ENCODE measurements around the gene RAB11FIP3. TPM values are rescaled to one million over a fixed set of nuclear protein-coding genes. Genes with fewer than 3 reads are reported as not detected.

Gene RAB11FIP3
- total RNA-seq, 4 donors from 2014 or later, result 55.5 to 136 (median 106) TPM

GRCh38 chr16:566475-567372 is 141.3 kb downstream of the RAB11FIP3 start, which contains the start of gene NHLRC4:
NHLRC4 (plus strand) TSS chr16:567005; CDS start chr16:568048, 1,043 bp downstream.
- peaks cover 0 to 4% of the 10 kb centered on the region in 2 donors for H3K27me3 ChIP-seq
- TF ChIP-seq CTCF (IDR thresholded peaks at IDR 0.05) (no peak), POLR2A (IDR thresholded peaks at IDR 0.05) (no peak)
- peak within 1 kb of the TSS in 3 of 4 donors; percentile 25 to 48 (median 39) for H3K4me3 ChIP-seq
- peak; percentile 74 to 90 (median 85) for DNase-seq
- H3K9me3 ChIP-seq, result no peaks in the 10 kb centered on the region
- H3K36me3 ChIP-seq, result no peaks in the 10 kb centered on the region
- H3K27ac ChIP-seq, result peak within 1 kb of the TSS; percentile 34 to 65 (median 48)
- peaks cover 7 to 49% (median 28%) of the 10 kb centered on the region in 4 donors for H3K4me1 ChIP-seq

- no peaks in the 10 kb centered on the region for H3K9me3 ChIP-seq
- no peaks in the 10 kb centered on the region for H3K36me3 ChIP-seq
- TF ChIP-seq CTCF (IDR thresholded peaks at IDR 0.05), result no peak
- no peak for TF ChIP-seq POLR2A (IDR thresholded peaks at IDR 0.05)
- peaks cover 7 to 49% (median 28%) of the 10 kb centered on the region in 4 donors for H3K4me1 ChIP-seq
- no peak for DNase-seq
- peak overlapping the region; percentile 34 to 65 (median 48) for H3K27ac ChIP-seq
- peak overlapping the region in 3 of 4 donors; percentile 25 to 48 (median 39) for H3K4me3 ChIP-seq
- H3K27me3 ChIP-seq, result no peaks in the 10 kb centered on the region
Measured at GRCh38 chr16:567373-568256, 142.2 kb downstream of the RAB11FIP3 start.

- no peaks in the 10 kb centered on the region for H3K9me3 ChIP-seq
- H3K4me1 ChIP-seq, result peaks cover 7 to 49% (median 28%) of the 10 kb centered on the region in 4 donors
- DNase-seq, result no peak
- peak overlapping the region in 2 of 4 donors; percentile 85 to 95 for H3K4me3 ChIP-seq
- H3K27me3 ChIP-seq, result no peaks in the 10 kb centered on the region
- TF ChIP-seq POLR2A (IDR thresholded peaks at IDR 0.05) (no peak), CTCF (IDR thresholded peaks at IDR 0.05) (no peak)
- H3K27ac ChIP-seq, result peak overlapping the region in 2 of 4 donors; percentile 60 to 77
- peaks cover 0 to under 1% (median 0%) of the 10 kb centered on the region in 3 donors for H3K36me3 ChIP-seq
Measured at GRCh38 chr16:568401-569258, 143.2 kb downstream of the RAB11FIP3 start.

GRCh38 chr16:569445-570254 is 144.2 kb downstream of the RAB11FIP3 start, which contains the start of gene PIGQ:
PIGQ (plus strand) TSS chr16:569968; CDS start chr16:574075, 4,107 bp downstream.
- Histone ChIP-seq H3K27me3 (no peaks in the 10 kb centered on the region), H3K4me1 (peaks cover 7 to 49% (median 28%) of the 10 kb centered on the region in 4 donors)
- TF ChIP-seq POLR2A (IDR thresholded peaks at IDR 0.05), result no peak
- no peak for TF ChIP-seq CTCF (IDR thresholded peaks at IDR 0.05)

More at GRCh38 chr16:569445-570254, 144.2 kb downstream of the RAB11FIP3 start, which contains the start of gene PIGQ:
- no peaks in the 10 kb centered on the region for H3K9me3 ChIP-seq
- H3K36me3 ChIP-seq, result peaks cover 0 to 11% (median 0%) of the 10 kb centered on the region in 3 donors
- H3K27ac ChIP-seq, result peak within 1 kb of the TSS; percentile 60 to 78 (median 76)
- peak; percentile 66 to 81 (median 73) for DNase-seq
- H3K4me3 ChIP-seq, result peak within 1 kb of the TSS; percentile 77 to 97 (median 90)

Small RNA genes within 50 kb of the gene (small RNA-seq; reads per million reads assigned to genes)
- 0.12 to 0.19 reads per million in 2 donors for gene MIR3176
- 0 reads per million in 2 donors for gene MIR5587
- 0 reads per million in 2 donors for gene RF00019
- gene Z98883.1, result 0 reads per million in 2 donors

Other genes with a start within 250 kb of the RAB11FIP3 start
- not detected for gene HBA1, start 249.0 kb upstream of the RAB11FIP3 start, total RNA-seq
- gene HBQ1, start 245.2 kb upstream of the RAB11FIP3 start, total RNA-seq, result not detected
- gene LUC7L, start 196.2 kb upstream of the RAB11FIP3 start, total RNA-seq, result 100 to 1,000 TPM in 3 of 4 donors, 10 to 100 TPM in 1; 87.6 to 440 (median 156) TPM
- 100 to 1,000 TPM; 108 to 223 (median 166) TPM for gene FAM234A, start 190.8 kb upstream of the RAB11FIP3 start, total RNA-seq
- 10 to 100 TPM in 3 of 4 donors, 1 to 10 TPM in 1; 6.1 to 16.5 (median 11.4) TPM for gene RGS11, start 149.7 kb upstream of the RAB11FIP3 start, total RNA-seq
- gene ARHGDIG, start 145.1 kb upstream of the RAB11FIP3 start, total RNA-seq, result 100 to 1,000 TPM in 1 of 4 donors, 10 to 100 TPM in 1, 1 to 10 TPM in 1, not detected in 1; 3.7 to 112 (median 67.5) TPM
- gene PDIA2, start 142.5 kb upstream of the RAB11FIP3 start, total RNA-seq, result 10 to 100 TPM in 2 of 4 donors, 1 to 10 TPM in 2; 1.7 to 29.2 (median 11.1) TPM
- gene AXIN1, start 72.9 kb upstream of the RAB11FIP3 start, total RNA-seq, result 10 to 100 TPM; 31.4 to 47.2 (median 37.3) TPM
- 10 to 100 TPM; 58.3 to 73.4 (median 61.3) TPM for gene MRPL28, start 55.1 kb upstream of the RAB11FIP3 start, total RNA-seq
- gene PGAP6, start 43.7 kb upstream of the RAB11FIP3 start, total RNA-seq, result 100 to 1,000 TPM; 130 to 211 (median 166) TPM
- 10 to 100 TPM in 3 of 4 donors, 1 to 10 TPM in 1; 9.6 to 65.2 (median 29.5) TPM for gene NME4, start 28.4 kb upstream of the RAB11FIP3 start, total RNA-seq
- gene DECR2, start 23.8 kb upstream of the RAB11FIP3 start, total RNA-seq, result 100 to 1,000 TPM in 2 of 4 donors, 10 to 100 TPM in 2; 32.2 to 154 (median 105) TPM
- 100 to 1,000 TPM in 3 of 4 donors, 10 to 100 TPM in 1; 50.3 to 249 (median 167) TPM for gene CAPN15, start 102.1 kb downstream of the RAB11FIP3 start, total RNA-seq
- not detected for gene PRR35, start 134.7 kb downstream of the RAB11FIP3 start, total RNA-seq
- gene NHLRC4, start 141.4 kb downstream of the RAB11FIP3 start, total RNA-seq, result 10 to 100 TPM in 1 of 4 donors, 1 to 10 TPM in 3; 1.2 to 17.3 (median 1.5) TPM
- gene PIGQ, start 144.3 kb downstream of the RAB11FIP3 start, total RNA-seq, result 10 to 100 TPM; 33.1 to 65.6 (median 55.2) TPM
- gene RAB40C, start 164.4 kb downstream of the RAB11FIP3 start, total RNA-seq, result 10 to 100 TPM; 27.2 to 83.6 (median 62.7) TPM
- gene WFIKKN1, start 205.3 kb downstream of the RAB11FIP3 start, total RNA-seq, result 1 to 10 TPM; 2.5 to 6.2 (median 3.8) TPM
- 100 to 1,000 TPM in 1 of 4 donors, 10 to 100 TPM in 3; 44.5 to 153 (median 60.2) TPM for gene METTL26, start 210.7 kb downstream of the RAB11FIP3 start, total RNA-seq
- gene MCRIP2, start 216.2 kb downstream of the RAB11FIP3 start, total RNA-seq, result 100 to 1,000 TPM; 114 to 260 (median 222) TPM
- gene WDR90, start 223.7 kb downstream of the RAB11FIP3 start, total RNA-seq, result 100 to 1,000 TPM in 2 of 4 donors, 10 to 100 TPM in 2; 29.8 to 154 (median 73.6) TPM
- 100 to 1,000 TPM; 110 to 416 (median 239) TPM for gene RHOT2, start 242.5 kb downstream of the RAB11FIP3 start, total RNA-seq